Activated T-cell treated with anti-CD3 and anti-CD28 coated beads, Interleukin-2, amount 50 U/mL, for 1 hour (primary cell): ENCODE results near the gene PLCB4.

Source experiments
- DNase-seq: peaks from one replicate; pipeline ENCODE4 v3.0.0-alpha.2; 2020

PLCB4 gene

GRCh38 chr20:9508696-9509178 lies 439.9 kb downstream of the PLCB4 start:
- DNase-seq, result no peak

- no peak for DNase-seq
These were observed 440.4 kb downstream of the PLCB4 start for GRCh38 chr20:9509246-9509645.

GRCh38 chr20:9510911-9511310 lies 442.0 kb downstream of the PLCB4 start:
- DNase-seq, result no peak

GRCh38 chr20:9514072-9514460 lies 445.2 kb downstream of the PLCB4 start:
- no peak for DNase-seq

- DNase-seq, result no peak
These were observed 445.8 kb downstream of the PLCB4 start, which contains the start of gene LAMP5 for GRCh38 chr20:9514461-9515213. Gene LAMP5, plus strand, starts transcription at chr20:9514590. Its CDS starts 263 bp downstream, at chr20:9514853.

GRCh38 chr20:9515214-9515585 lies 446.3 kb downstream of the PLCB4 start:
- no peak for DNase-seq

GRCh38 chr20:9515741-9516233 lies 446.9 kb downstream of the PLCB4 start:
- DNase-seq, result no peak

- no peak for DNase-seq
These were observed 447.5 kb downstream of the PLCB4 start for GRCh38 chr20:9516234-9516871.

- DNase-seq, result no peak
These were observed 448.6 kb downstream of the PLCB4 start for GRCh38 chr20:9517297-9518162.

GRCh38 chr20:9518576-9519175 lies 449.8 kb downstream of the PLCB4 start:
- no peak for DNase-seq

GRCh38 chr20:9520086-9520485 lies 451.2 kb downstream of the PLCB4 start:
- DNase-seq, result no peak

- DNase-seq, result no peak
These were observed 454.7 kb downstream of the PLCB4 start for GRCh38 chr20:9523636-9524035.
